Esophagus muscularis mucosa (tissue), 4 donors: ENCODE data around the gene ONECUT3. TPM values are rescaled to one million over a fixed set of nuclear protein-coding genes. Genes with fewer than 3 reads are reported as not detected.

Experiments
- DNase-seq: peaks from one replicate; pipeline ENCODE4 v3.0.0-alpha.2; 2017; ENCODE audit errors: extremely low spot score
- H3K27ac ChIP-seq, 4 donors: fragments of 200-600 bp; sonication (generic); replicated peaks in 1 of 4; 1 replicate in 3 of 4; 2 replicates in 1 of 4; pipeline ENCODE4 v1.5.1; 2016 to 2019; ENCODE audit warnings: mild to moderate bottlenecking in 1 of 4
- H3K27me3 ChIP-seq, 4 donors: fragments of 200-600 bp; sonication (generic); one replicate each; pipeline versions ENCODE4 v1.5.1 to v1.6.0; 2016 to 2019
- H3K36me3 ChIP-seq, 4 donors: fragments of 200-600 bp; sonication (generic); one replicate each; pipeline ENCODE4 v1.5.1; 2016 to 2019
- H3K4me1 ChIP-seq, 4 donors: fragments of 200-600 bp; sonication (generic); one replicate each; pipeline ENCODE4 v1.5.1; 2016 to 2019
- H3K4me3 ChIP-seq, 4 donors: fragments of 200-600 bp; sonication (generic); 1 replicate in 2 of 4; 2 replicates in 2 of 4; pipeline ENCODE4 v1.5.1; 2016 to 2019; ENCODE audit warnings: mild to moderate bottlenecking in 4 of 4, moderate library complexity in 1 of 4
- H3K9me3 ChIP-seq, 4 donors: fragments of 200-600 bp; sonication (generic); 1 replicate in 3 of 4; 2 replicates in 1 of 4; pipeline ENCODE4 v1.5.1; 2016 to 2019
- CTCF ChIP-seq, 3 experiments: fragments of 200-600 bp in 2 of 3; fragments of 450-650 bp in 1 of 3; sonication (generic) in 2 of 3; IDR thresholded peaks; one replicate each; pipeline ENCODE4 v1.5.1; 2017 to 2019; ENCODE audit warnings: antibody characterized with exemption in 3 of 3, mild to moderate bottlenecking in 2 of 3, moderate library complexity in 1 of 3
- EP300 ChIP-seq: sonication (generic); formaldehyde crosslinking; IDR thresholded peaks from one replicate; pipeline ENCODE4 v1.6.1; 2017; ENCODE audit warnings: antibody characterized with exemption
- POLR2A ChIP-seq: fragments of 450-650 bp; IDR thresholded peaks from one replicate; pipeline ENCODE4 v1.6.1; 2017; ENCODE audit warnings: antibody characterized with exemption, moderate library complexity, mild to moderate bottlenecking, low read depth
- POLR2AphosphoS5 ChIP-seq, 2 donors: sonication (generic); formaldehyde crosslinking; IDR thresholded peaks; one replicate each; pipeline ENCODE4 v1.6.1; 2017; ENCODE audit warnings: antibody characterized with exemption in 2 of 2
- WGBS: methylation state at CpG from one replicate; pipeline ENCODE4 v1.1.5; 2018; 5-methylcytosine and 5-hydroxymethylcytosine counted together
- intact Hi-C: fragments of 100-400 bp; cut with DNase I; formaldehyde crosslinking; loops from one replicate; pipeline ENCODE4 v1.15.1; 2023
- small RNA-seq, 3 donors: library from RNA; depleted of rRNA; stranded (forward); fragments of <200 nt; gene quantifications; one replicate each; pipeline ENCODE3, GENCODE V24; 2016
- total RNA-seq, 4 donors: library from RNA; depleted of rRNA; stranded (reverse); fragments of >200 nt; gene quantifications; one replicate each; pipeline versions ENCODE4 v1.1.0 to v1.2.1, GENCODE V29; 2016

The ONECUT3 gene
- total RNA-seq, 4 donors from 2014 or later: not detected

GRCh38 chr19:1830568-1830967, 77.3 kb downstream of the ONECUT3 start:
- Histone ChIP-seq H3K4me3 (no peak overlapping the region), H3K27me3 (no peaks in the 10 kb centered on the region), H3K27ac (no peak overlapping the region), H3K4me1 (peaks cover 18 to 41% (median 32%) of the 10 kb centered on the region in 4 donors), H3K36me3 (peaks cover 11 to 55% (median 49%) of the 10 kb centered on the region in 4 donors), H3K9me3 (no peaks in the 10 kb centered on the region)
- TF ChIP-seq CTCF (IDR thresholded peaks at IDR 0.05): no peak
- no peak for TF ChIP-seq EP300
- TF ChIP-seq POLR2A: no peak
- no peak for TF ChIP-seq POLR2AphosphoS5 (IDR thresholded peaks at IDR 0.05)
- WGBS: 86% methylated on average over 15 of the region's 15 CpGs
- intact Hi-C loops: no loop called here
- DNase-seq: no peak

Small RNA genes lying within 50 kb of the gene (small RNA-seq; reads per million reads assigned to genes)
- 0 reads per million in 3 donors for gene RF00017

Other genes starting within 250 kb of the ONECUT3 start
- 1 to 10 TPM; 3.9 to 5.9 (median 4.7) TPM for gene ADAMTSL5, start 240.5 kb upstream of the ONECUT3 start, total RNA-seq
- under 1 TPM in 1 of 4 donors, not detected in 3; 0.17 TPM for gene PLK5, start 229.4 kb upstream of the ONECUT3 start, total RNA-seq
- gene MEX3D, start 185.2 kb upstream of the ONECUT3 start, total RNA-seq: 10 to 100 TPM; 21.6 to 64.4 (median 47.5) TPM
- 100 to 1,000 TPM in 3 of 4 donors, 10 to 100 TPM in 1; 81.8 to 152 (median 114) TPM for gene MBD3, start 160.6 kb upstream of the ONECUT3 start, total RNA-seq
- gene UQCR11, start 148.0 kb upstream of the ONECUT3 start, total RNA-seq: 100 to 1,000 TPM; 111 to 152 (median 132) TPM
- 10 to 100 TPM; 32.0 to 53.6 (median 46.5) TPM for gene TCF3, start 100.9 kb upstream of the ONECUT3 start, total RNA-seq
- under 1 TPM; 0.19 to 0.92 (median 0.66) TPM for gene ATP8B3, start 58.8 kb downstream of the ONECUT3 start, total RNA-seq
- 10 to 100 TPM; 16.2 to 36.0 (median 26.1) TPM for gene REXO1, start 95.0 kb downstream of the ONECUT3 start, total RNA-seq
- gene KLF16, start 110.1 kb downstream of the ONECUT3 start, total RNA-seq: 10 to 100 TPM in 1 of 4 donors, 1 to 10 TPM in 3; 2.5 to 10.8 (median 8.5) TPM
- 100 to 1,000 TPM in 2 of 4 donors, 10 to 100 TPM in 2; 89.7 to 125 (median 102) TPM for gene ABHD17A, start 132.0 kb downstream of the ONECUT3 start, total RNA-seq
- gene ADAT3, start 151.9 kb downstream of the ONECUT3 start, total RNA-seq: 1 to 10 TPM; 3.8 to 5.6 (median 4.4) TPM
- 10 to 100 TPM; 26.6 to 76.5 (median 59.3) TPM for gene SCAMP4, start 151.9 kb downstream of the ONECUT3 start, total RNA-seq
- gene CSNK1G2, start 187.7 kb downstream of the ONECUT3 start, total RNA-seq: 10 to 100 TPM; 34.1 to 52.6 (median 48.5) TPM